ENCODE results near the gene CRYBA2. TPM values are rescaled to one million over a fixed set of nuclear protein-coding genes. Genes with fewer than 3 reads are reported as not detected.

The CRYBA2 gene
- total RNA-seq, 1 experiment from 2014 or later, result not detected

GRCh38 chr2:218956039-218956438, 37.2 kb downstream of the CRYBA2 start:
- DNase-seq (ENCODE audit: low spot score), result no peak

DNA sequence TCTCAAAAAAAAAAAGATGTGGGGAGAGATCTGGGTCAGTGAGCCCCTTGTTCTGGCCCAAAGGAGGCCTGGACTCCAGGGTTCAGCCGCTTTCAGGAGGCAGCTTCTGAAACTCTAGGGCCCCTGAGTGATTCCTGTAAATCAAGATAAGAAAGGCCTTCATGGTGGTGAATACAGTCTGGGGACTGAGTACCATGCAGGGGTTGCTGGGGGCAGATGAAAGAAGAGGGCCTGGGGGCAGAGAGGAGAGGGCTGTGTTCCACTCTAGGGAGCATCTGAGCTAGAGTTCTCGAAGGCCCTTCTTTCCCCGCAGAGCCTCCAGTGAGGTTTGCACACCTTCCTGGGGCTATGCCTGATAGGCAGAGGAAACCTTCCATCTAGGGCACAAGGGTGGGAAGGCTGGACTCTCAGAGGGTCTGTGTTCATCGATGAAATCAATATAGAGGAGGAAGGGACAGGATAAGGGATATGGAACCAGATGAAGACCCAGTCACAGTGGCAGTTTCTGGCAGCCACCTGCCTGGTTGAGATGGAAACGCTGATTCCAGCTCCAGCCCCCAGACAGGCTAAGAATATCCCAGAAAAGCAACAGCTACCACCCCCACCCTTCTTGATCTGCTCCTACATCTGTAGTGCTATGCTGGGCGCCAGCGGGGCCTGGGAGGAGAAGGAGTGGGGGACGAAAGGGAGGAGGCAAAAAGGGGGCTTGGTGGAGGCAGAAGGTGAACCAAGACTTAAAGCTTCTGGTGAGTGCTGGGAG, 38.5 kb downstream of the CRYBA2 start:
- DNase-seq (ENCODE audit: low spot score), result no peak

GRCh38 chr2:218953366-218953954, 39.8 kb downstream of the CRYBA2 start:
- DNase-seq (ENCODE audit: low spot score), result no peak

DNA sequence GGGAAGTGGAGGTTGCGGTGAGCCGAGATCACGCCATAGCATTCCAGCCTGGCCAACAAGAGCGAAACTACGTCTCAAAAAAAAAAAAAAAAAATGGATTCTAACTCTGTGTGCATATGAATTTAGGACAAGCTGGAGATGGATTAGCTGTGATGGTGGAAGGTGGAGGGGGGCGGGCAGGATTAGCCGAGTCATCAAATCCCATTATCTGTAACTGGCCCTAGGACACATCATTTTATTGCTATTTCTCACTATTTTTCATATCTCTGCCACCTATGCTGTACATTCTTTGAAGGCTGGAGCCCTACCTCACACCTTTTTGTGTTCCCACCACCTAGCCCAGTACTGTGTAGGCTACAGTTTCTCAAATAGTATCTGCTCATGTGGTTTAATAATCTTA, 41.1 kb downstream of the CRYBA2 start:
- DNase-seq (ENCODE audit: low spot score), result no peak

GRCh38 chr2:218946621-218947020, 46.6 kb downstream of the CRYBA2 start:
- no peak for DNase-seq (ENCODE audit: low spot score)

DNA sequence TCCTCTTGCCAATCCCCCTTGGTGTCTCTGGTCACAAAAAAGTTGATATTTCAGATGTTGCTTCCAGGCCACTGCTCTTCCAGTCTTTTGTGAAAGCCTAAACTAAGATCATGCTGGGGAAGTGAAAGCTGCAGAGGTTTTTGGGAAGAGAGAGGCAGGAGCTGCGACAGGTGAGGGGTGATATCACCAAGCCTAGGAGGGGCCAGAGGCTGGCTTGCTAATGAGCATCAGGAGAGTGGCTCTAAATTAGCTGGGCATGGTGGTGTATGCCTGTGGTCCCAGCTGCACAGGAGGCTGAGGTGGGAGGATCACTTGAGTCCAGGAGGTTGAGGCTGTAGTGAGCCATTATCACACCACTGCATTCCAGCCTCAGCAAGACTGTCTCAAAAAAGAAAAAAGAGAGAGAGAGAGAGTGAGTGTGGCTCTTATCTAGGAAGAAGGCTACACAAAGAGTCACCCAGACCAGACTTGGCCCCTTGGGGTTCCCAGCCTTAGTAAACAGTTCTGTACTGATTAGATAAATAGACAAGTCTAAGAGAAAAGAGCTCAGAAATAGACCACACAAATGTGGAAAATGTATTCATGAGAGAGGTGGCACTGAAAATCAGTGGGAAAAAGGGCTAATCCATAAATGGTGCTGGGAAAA, 48.3 kb downstream of the CRYBA2 start:
- DNase-seq (ENCODE audit: low spot score), result no peak

Other genes starting within 250 kb of the CRYBA2 start
- 0.07 TPM in 1 of 2 replicates, not detected in the other for gene CYP27A1, start 211.3 kb downstream of the CRYBA2 start, total RNA-seq (2014; rRNA removed; shearing (Covaris generic))
- not detected in 2 replicates for gene PRKAG3, start 161.6 kb downstream of the CRYBA2 start, total RNA-seq (2014; rRNA removed; shearing (Covaris generic))
- 0.24 TPM in 1 of 2 replicates, not detected in the other for gene WNT6, start 133.6 kb downstream of the CRYBA2 start, total RNA-seq (2014; rRNA removed; shearing (Covaris generic))
- 0.36 and 1.5 TPM in 2 replicates for gene WNT10A, start 112.6 kb downstream of the CRYBA2 start, total RNA-seq (2014; rRNA removed; shearing (Covaris generic))
- 0.03 and 0.57 TPM in 2 replicates for gene CDK5R2, start 33.8 kb downstream of the CRYBA2 start, total RNA-seq (2014; rRNA removed; shearing (Covaris generic))
- not detected in 2 replicates for gene FEV, start 8.2 kb downstream of the CRYBA2 start, total RNA-seq (2014; rRNA removed; shearing (Covaris generic))
- gene CFAP65, start 48.1 kb upstream of the CRYBA2 start, total RNA-seq (2014; rRNA removed; shearing (Covaris generic)), result 0.26 and 0.55 TPM in 2 replicates
- 0.03 TPM in 1 of 2 replicates, not detected in the other for gene IHH, start 67.5 kb upstream of the CRYBA2 start, total RNA-seq (2014; rRNA removed; shearing (Covaris generic))
- gene NHEJ1, start 167.4 kb upstream of the CRYBA2 start, total RNA-seq (2014; rRNA removed; shearing (Covaris generic)), result 20.9 and 22.2 TPM in 2 replicates
- gene SLC23A3, start 176.6 kb upstream of the CRYBA2 start, total RNA-seq (2014; rRNA removed; shearing (Covaris generic)), result 0.19 and 0.67 TPM in 2 replicates
- gene CNPPD1, start 183.5 kb upstream of the CRYBA2 start, total RNA-seq (2014; rRNA removed; shearing (Covaris generic)), result 36.7 and 43.8 TPM in 2 replicates
- 120 and 125 TPM in 2 replicates for gene RETREG2, start 184.9 kb upstream of the CRYBA2 start, total RNA-seq (2014; rRNA removed; shearing (Covaris generic))
- 44.1 and 57.6 TPM in 2 replicates for gene ZFAND2B, start 213.4 kb upstream of the CRYBA2 start, total RNA-seq (2014; rRNA removed; shearing (Covaris generic))
- gene ABCB6, start 225.5 kb upstream of the CRYBA2 start, total RNA-seq (2014; rRNA removed; shearing (Covaris generic)), result 41.2 and 41.9 TPM in 2 replicates
- gene ATG9A, start 236.2 kb upstream of the CRYBA2 start, total RNA-seq (2014; rRNA removed; shearing (Covaris generic)), result 59.0 and 60.7 TPM in 2 replicates
- gene ANKZF1, start 236.4 kb upstream of the CRYBA2 start, total RNA-seq (2014; rRNA removed; shearing (Covaris generic)), result 23.6 and 24.7 TPM in 2 replicates

Measured in A172 (cell line).